NCI-H1436 treated with DMSO at 0.1 percent for 48 hours (cell line): Measurements from ENCODE around the gene ASIC3.
"Not testable (repeated sequence)": the region's sequence is repeated elsewhere in the genome, so short reads cannot be mapped to it uniquely, and the experiment has no call there.

Experiments
- DNase-seq: peaks from one replicate; lab custom pipeline; 2025; lab: John Stamatoyannopoulos, UW

The ASIC3 gene

DNA sequence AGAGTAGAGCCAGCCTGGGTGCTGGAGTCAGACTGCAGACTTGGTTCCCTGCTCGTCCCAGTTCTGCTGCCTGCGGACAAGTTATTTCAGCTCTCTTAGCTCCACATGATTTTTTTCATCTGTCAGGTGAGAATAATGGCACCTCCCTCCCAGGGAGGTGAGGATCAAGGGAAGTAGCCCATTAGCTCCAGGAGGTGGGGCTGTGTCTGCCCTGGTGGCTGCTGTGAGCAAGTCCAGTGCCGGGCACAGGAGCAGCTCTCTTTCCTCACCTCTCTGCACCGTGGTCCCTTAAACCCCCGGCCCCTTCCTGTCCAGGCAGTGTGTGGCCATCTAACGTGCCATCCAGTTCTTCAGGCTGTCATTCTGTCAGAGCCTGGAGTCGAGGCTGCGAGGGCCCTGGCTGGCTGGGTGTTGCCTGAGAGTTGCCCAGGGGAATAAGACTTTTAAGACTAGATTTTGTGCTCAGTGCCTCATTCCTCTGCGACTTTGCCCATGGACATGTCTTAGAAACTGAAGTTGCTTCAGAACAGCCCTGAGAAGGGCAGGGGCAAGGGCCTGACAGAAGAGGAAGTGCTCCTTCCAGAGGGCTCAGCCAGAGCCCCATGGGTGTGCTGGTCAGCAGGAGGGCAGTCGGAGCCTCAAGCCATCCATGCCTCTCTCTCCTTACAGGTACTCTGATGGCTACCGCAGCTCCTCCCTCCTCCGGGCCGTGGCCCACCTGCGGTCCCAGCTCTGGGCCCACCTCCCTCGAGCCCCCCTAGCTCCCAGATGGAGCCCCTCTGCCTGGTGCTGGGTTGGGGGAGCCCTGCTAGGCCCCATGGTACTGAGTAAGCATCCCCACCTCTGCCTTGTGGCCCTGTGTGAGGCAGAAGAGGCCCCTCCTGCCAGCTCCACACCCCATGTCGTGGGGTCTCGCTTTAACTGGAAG lies 15.1 kb upstream of the ASIC3 start:
- DNase-seq = no peak

GRCh38 chr7:151033864-151034249 lies 14.5 kb upstream of the ASIC3 start:
- DNase-seq = no peak

DNA sequence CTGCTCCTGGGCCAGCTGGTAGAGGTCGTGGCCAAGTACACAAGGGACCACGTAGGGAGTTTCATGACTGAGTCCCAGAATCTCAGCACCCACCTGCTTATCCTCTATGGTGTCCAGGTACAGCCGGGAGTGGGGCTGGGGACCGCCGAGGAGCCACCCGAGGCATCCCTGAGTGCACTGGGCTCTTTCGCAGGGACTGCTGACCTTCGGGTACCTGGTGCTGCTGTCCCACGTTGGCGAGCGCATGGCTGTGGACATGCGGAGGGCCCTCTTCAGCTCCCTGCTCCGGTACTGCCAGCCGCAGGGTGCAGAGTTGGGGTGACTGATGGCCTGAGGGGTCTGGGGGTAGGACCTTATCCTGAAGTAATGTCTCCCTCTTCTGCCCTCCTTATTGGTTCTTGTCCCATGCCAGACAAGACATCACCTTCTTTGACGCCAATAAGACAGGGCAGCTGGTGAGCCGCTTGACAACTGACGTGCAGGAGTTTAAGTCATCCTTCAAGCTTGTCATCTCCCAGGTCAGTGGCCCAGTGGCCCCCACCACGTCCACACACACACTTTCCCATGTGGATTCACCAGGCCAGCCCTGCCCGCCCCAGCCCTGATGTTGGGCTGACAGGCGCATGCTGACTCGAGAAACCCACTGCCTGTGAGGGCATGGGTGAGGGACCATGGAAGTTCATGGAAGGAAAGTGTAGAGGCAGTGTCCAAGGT lies 13.9 kb upstream of the ASIC3 start:
- DNase-seq = no peak

GRCh38 chr7:151035026-151035717 lies 13.2 kb upstream of the ASIC3 start:
- no peak for DNase-seq

- DNase-seq = no peak
Measured at GRCh38 chr7:151035902-151036301, 12.4 kb upstream of the ASIC3 start.

- no peak for DNase-seq
Measured at GRCh38 chr7:151038951-151039849, 9.1 kb upstream of the ASIC3 start.

GRCh38 chr7:151039850-151040548 lies 8.3 kb upstream of the ASIC3 start:
- DNase-seq = no peak

- DNase-seq = no peak
Measured at GRCh38 chr7:151040616-151041375, 7.5 kb upstream of the ASIC3 start.

- DNase-seq = not testable (repeated sequence)
Measured at GRCh38 chr7:151043449-151043848, 4.9 kb upstream of the ASIC3 start.

- DNase-seq = no peak
Measured at GRCh38 chr7:151043959-151044358, 4.4 kb upstream of the ASIC3 start.

- DNase-seq = no peak
Measured at GRCh38 chr7:151045262-151045661, 3.1 kb upstream of the ASIC3 start.

- no peak for DNase-seq
Measured at GRCh38 chr7:151045967-151046366, 2.4 kb upstream of the ASIC3 start.

GRCh38 chr7:151046603-151047573 lies 1.4 kb upstream of the ASIC3 start:
- DNase-seq = no peak

DNA sequence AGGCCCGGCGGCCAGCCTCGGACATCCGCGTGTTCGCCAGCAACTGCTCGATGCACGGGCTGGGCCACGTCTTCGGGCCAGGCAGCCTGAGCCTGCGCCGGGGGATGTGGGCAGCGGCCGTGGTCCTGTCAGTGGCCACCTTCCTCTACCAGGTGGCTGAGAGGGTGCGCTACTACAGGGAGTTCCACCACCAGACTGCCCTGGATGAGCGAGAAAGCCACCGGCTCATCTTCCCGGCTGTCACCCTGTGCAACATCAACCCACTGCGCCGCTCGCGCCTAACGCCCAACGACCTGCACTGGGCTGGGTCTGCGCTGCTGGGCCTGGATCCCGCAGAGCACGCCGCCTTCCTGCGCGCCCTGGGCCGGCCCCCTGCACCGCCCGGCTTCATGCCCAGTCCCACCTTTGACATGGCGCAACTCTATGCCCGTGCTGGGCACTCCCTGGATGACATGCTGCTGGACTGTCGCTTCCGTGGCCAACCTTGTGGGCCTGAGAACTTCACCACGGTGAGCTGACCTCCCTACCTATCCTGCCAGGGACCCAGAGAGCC lies 656 bp downstream of the ASIC3 start:
- DNase-seq = no peak

DNA sequence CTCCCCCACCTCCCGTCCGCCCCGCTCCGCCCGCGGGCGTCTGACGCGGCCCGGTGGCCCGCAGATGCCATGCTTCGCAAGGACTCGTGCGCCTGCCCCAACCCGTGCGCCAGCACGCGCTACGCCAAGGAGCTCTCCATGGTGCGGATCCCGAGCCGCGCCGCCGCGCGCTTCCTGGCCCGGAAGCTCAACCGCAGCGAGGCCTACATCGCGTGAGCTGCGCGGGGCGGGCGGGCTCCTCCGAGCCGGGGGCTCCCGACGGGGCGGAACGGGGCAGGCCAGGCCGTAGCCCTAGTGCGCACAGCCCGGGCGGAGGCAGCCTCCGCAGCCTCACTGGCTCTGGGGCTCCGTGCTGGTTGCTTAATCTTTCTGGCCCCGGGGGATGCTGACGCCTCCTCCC lies 2.8 kb downstream of the ASIC3 start:
- no peak for DNase-seq

DNA sequence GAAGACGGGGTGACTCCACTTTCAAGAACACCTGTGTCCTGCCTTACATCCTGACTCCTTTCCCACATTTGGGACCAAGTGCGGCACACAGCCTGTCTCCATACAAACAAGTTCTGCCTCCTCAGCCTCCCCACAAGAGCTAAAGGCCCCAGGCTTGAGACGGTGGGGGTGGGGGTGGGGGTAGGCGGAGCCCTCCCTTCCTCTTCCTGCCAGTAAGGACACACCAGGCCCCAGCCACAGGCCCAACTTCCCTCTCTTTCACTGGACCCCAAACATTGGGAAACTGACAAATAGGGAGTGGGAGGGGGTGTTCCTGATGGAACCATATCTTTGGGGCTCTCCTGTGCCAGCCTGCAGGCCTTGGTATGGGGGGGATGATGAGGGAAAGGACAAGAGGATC lies 4.8 kb downstream of the ASIC3 start:
- no peak for DNase-seq

DNA sequence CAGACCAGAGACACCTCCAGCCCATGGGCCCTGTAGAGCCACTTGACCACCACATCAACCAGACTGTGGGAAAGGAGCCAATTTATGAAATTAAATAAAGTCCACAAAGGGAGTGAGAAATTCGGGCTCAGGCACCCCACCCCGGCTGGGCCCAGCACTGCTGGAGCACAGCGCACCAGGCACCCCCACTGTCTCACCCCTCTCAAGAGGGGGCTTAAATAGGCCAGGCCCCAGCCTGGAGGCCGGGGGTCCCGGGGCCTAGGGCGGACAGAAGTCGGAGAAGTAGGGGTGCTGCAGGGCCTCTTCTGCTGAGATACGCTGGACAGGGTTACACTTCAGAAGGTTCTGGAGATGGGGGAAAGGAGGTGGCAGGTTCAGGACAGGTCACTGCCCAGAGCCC lies 5.4 kb downstream of the ASIC3 start:
- no peak for DNase-seq

DNA sequence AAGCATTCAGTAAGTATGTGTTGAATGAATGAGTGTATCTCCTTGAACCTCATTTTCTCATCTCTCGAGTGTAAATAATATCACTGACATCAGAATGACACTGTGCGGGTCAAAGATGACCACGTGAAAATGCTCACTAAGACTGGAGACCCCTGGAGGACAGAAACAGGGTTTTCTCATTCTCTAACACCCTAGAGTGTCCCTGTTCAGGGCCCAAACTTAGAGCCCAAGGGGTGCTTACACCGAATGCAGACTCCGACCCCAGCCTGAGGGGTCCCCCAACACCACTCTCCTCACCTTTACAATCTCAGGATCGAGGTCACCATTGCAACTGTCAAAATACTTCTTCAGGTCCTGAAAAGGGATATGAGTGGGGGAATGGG lies 7.9 kb downstream of the ASIC3 start:
- no peak for DNase-seq
